Kidney (tissue), 14 donors: Measurements from ENCODE around the gene ISLR. TPM values are rescaled to one million over a fixed set of nuclear protein-coding genes. Genes with fewer than 3 reads are reported as not detected.

ENCODE experiments used
- DNase-seq, 5 donors: peaks; one replicate each; pipeline ENCODE4 v3.0.0-alpha.2; 2013 to 2020
- FAIRE-seq: peaks from 2 replicates; lab custom pipeline; 2012; peaks lifted over from hg19 to GRCh38; lab: Jason Lieb, UNC
- H3K27ac ChIP-seq, 2 donors: one replicate each; pipeline ENCODE4 v1.7.0; 2013; ENCODE audit warnings: low read depth in 2 of 2, low read length in 2 of 2, inconsistent platforms in 1 of 2
- H3K27me3 ChIP-seq: one replicate; pipeline ENCODE4 v1.7.1; 2013; ENCODE audit warnings: low read length, inconsistent platforms; ENCODE audit not compliant: control insufficient read depth, insufficient read depth
- H3K36me3 ChIP-seq, 3 donors: one replicate each; pipeline versions ENCODE4 v1.7.0 to v1.7.1; 2013; ENCODE audit warnings: low read length in 3 of 3, control low read depth in 1 of 3, inconsistent platforms in 1 of 3; ENCODE audit not compliant: insufficient read depth in 3 of 3, control insufficient read depth in 2 of 3
- H3K4me1 ChIP-seq, 3 donors: one replicate each; pipeline versions ENCODE4 v1.7.0 to v1.7.1; 2013; ENCODE audit warnings: low read length in 3 of 3, inconsistent platforms in 1 of 3, low read depth in 1 of 3; ENCODE audit not compliant: control insufficient read depth in 2 of 3, insufficient read depth in 2 of 3
- H3K4me3 ChIP-seq, 3 donors: one replicate each; pipeline versions ENCODE4 v1.7.0 to v1.8.1; 2013; ENCODE audit warnings: low read length in 3 of 3, control low read depth in 1 of 3, inconsistent platforms in 1 of 3
- H3K9ac ChIP-seq, 3 donors: one replicate each; pipeline versions ENCODE4 v1.7.0 to v1.7.1; 2013; ENCODE audit warnings: low read length in 3 of 3, control low read depth in 1 of 3, inconsistent platforms in 1 of 3
- H3K9me3 ChIP-seq, 3 donors: one replicate each; pipeline versions ENCODE4 v1.7.0 to v1.7.1; 2013; ENCODE audit warnings: low read length in 3 of 3, control low read depth in 1 of 3, inconsistent platforms in 1 of 3; ENCODE audit not compliant: control insufficient read depth in 2 of 3, insufficient read depth in 1 of 3
- intact Hi-C: fragments of 100-400 bp; cut with DNase I; formaldehyde crosslinking; loops from one replicate; pipeline ENCODE4 v1.11.1; 2022
- polyA plus RNA-seq: library from polyadenylated mRNA; stranded (reverse); fragments of 350-450 nt; fragmentation: Illumina TruSeq; extraction: RNeasy Lipid Tissue Mini Kit (QIAGEN cat#74804); gene quantifications from one replicate; pipeline ENCODE4 v1.2.3, GENCODE V29; 2014; ENCODE audit warnings: low read depth, low replicate concordance; ENCODE audit not compliant: insufficient read depth
- total RNA-seq: library from RNA; stranded (reverse); fragmentation: NEBNext Ultra II Directional; extraction: Animal tissue kit (Norgen Biotek cat#: 25700); gene quantifications from one replicate; pipeline ENCODE4 v1.2.1, GENCODE V29; 2021
- TF ChIP-seq, protein P1 (sequence below): IDR thresholded peaks from 3 replicates; pipeline ENCODE4 v1.5.1; 2012; ENCODE audit warnings: mild to moderate bottlenecking, moderate library complexity, borderline replicate concordance; ENCODE audit not compliant: insufficient read depth; ENCODE audit errors: extremely low read depth
- donor health status: control.
- donor health status: control.
- donor health status: control.
- donor health status: control.
- donor health status: control.
- donor health status: DM: yes; HTN: yes; CAD: no.
- donor health status: Normal renal cell carcinoma (clear cell type).

ISLR gene
- total and polyA plus RNA-seq, 2 donors from 2014 or later = 18.8 to 30.2 TPM

DNA sequence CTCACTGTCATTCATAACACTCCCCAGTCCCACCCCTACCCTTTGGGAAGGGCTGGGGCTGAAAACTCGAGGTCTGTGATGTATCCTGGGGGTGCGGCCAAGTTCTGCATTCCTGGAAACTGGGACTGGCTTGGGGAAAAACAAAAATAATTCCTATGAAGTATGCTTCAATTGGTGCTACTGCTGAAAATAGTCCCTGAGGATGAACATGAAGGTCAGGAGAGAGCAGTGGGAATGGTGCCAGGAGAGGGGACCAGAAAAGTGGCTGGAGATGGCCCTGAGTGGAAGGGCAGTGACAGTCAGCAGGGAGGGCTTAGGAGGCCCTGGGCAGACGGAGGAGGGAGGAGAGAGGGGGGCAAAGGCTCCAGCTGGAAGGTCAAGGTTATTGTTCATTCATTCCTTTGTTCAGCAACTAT, 4.8 kb upstream of the ISLR start:
- H3K36me3 ChIP-seq = no peaks in the 10 kb centered on the region
- intact Hi-C loops = no loop called here
- DNase-seq (peak in 2 of 5 donors; percentile 62 to 69), FAIRE-seq (no peak)
- TF ChIP-seq, protein P1, sequence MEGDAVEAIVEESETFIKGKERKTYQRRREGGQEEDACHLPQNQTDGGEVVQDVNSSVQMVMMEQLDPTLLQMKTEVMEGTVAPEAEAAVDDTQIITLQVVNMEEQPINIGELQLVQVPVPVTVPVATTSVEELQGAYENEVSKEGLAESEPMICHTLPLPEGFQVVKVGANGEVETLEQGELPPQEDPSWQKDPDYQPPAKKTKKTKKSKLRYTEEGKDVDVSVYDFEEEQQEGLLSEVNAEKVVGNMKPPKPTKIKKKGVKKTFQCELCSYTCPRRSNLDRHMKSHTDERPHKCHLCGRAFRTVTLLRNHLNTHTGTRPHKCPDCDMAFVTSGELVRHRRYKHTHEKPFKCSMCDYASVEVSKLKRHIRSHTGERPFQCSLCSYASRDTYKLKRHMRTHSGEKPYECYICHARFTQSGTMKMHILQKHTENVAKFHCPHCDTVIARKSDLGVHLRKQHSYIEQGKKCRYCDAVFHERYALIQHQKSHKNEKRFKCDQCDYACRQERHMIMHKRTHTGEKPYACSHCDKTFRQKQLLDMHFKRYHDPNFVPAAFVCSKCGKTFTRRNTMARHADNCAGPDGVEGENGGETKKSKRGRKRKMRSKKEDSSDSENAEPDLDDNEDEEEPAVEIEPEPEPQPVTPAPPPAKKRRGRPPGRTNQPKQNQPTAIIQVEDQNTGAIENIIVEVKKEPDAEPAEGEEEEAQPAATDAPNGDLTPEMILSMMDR = no peak
- no peak overlapping the region for H3K27ac ChIP-seq
- peaks cover 0 to 11% (median 8%) of the 10 kb centered on the region in 3 donors for H3K4me1 ChIP-seq
- no peak overlapping the region for H3K9ac ChIP-seq
- no peaks in the 10 kb centered on the region for H3K9me3 ChIP-seq
- no peak overlapping the region for H3K4me3 ChIP-seq
- H3K27me3 ChIP-seq = no peaks in the 10 kb centered on the region

DNA sequence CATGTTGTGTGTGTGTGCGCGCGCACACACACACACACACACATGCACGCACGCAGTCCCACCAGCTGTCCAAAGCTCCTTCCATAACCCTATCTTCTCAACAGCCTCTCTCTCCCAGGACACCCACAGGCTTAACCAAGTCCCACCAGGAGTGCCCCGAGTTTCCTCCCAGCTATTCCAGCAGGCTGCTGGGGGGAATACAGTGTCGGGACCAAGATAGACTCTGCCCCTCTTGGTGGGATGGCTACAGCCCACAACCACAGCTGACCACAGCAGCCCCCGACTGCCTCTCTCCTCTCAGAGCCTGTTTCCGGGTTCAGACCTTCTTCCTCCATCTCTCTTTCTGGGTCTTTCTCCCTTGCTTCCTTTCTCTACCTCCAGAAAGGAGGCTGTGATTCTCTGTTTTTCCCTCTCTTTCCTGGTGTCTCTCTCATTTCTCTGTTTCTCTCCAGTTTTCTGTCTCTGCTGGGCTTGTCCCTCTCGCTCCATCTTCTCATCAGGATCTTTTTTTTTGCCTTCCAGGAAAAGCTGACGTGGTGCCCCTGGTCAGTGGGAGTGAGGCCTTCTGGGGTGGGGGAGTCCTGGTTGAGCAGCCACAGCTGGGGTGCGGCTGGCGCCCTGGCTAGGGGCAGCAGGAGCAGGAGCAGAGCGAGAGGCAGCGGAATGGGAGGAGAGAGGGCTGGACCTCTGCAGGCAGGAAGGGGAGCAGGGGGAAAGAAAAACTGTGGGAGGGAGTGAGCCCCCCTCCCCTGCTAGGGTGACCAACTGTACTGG, 3.3 kb upstream of the ISLR start:
- intact Hi-C loops = no loop called here
- DNase-seq = peak in 4 of 5 donors; percentile 67 to 85 (median 74)
- Histone ChIP-seq H3K9me3 (no peaks in the 10 kb centered on the region), H3K9ac (no peak overlapping the region), H3K27ac (no peak overlapping the region), H3K4me3 (no peak overlapping the region), H3K36me3 (no peaks in the 10 kb centered on the region), H3K4me1 (peaks cover 0 to 18% (median 8%) of the 10 kb centered on the region in 3 donors), H3K27me3 (no peaks in the 10 kb centered on the region)
- TF ChIP-seq, protein P1 = no peak
- no peak for FAIRE-seq

DNA sequence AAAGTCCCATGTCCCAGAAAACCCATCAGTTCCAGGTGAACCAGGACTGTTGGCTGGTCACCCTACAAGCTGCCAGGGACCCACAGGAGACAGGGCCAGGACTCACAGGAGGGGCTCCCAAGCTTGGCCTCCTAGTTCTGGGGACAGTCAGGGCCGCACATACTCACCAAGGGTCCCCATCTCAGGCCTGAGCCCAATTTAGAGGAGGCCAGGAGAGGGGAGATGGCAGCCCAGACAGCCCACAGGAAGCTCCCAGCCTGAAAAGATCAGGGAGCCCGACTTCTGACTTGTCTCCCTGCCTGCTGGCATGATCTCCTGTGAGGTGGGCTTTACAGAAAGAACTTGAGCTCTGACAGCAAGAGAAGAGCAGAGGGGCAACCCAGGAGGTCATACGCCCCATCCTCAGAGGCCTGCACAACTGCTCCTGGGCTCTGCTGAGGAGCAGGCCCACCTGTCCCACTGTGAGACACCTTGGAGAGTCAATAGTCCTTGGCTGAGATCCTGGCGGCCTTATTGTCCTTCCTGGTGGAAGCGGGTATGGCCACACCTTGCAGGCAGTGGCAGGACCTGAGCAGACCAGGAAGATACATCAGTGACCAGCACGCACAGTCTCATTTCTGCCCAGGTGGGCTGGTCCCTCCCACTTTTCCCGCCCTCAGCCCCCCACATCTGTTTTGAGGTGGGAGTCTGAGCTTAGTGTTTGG, 2.5 kb upstream of the ISLR start:
- Histone ChIP-seq H3K9me3 (no peaks in the 10 kb centered on the region), H3K4me1 (peaks cover 0 to 18% (median 8%) of the 10 kb centered on the region in 3 donors), H3K9ac (no peak overlapping the region), H3K27me3 (no peaks in the 10 kb centered on the region), H3K4me3 (no peak overlapping the region), H3K27ac (no peak overlapping the region), H3K36me3 (no peaks in the 10 kb centered on the region)
- FAIRE-seq (no peak), DNase-seq (no peak)
- TF ChIP-seq, protein P1 = no peak
- intact Hi-C loops = no loop called here
